ENCODE measurements around the gene TMEM255B.

TMEM255B gene

DNA sequence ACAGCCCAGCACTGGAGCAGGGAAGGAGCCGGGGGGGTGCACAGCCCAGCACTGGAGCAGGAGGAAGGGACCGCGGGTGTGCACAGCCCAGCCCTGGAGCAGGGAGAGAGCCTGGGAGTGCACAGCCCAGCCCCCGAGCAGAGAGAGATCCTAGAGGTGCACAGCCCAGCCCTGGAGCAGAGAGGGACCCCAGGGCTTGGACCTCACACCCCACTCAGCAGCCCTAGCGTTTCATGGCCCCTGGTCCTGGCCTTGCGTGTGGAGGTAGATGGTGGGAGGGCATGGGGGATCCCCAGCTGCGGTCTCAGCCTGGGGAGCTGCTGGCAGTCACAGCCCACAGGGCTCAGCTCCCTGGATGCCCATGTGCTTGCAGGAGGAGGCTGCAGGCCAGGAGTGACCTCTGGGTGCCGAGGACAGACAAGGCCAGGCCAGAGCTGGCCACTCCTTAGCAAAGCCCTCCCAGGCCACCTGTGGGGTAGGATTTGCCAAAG lies 79.7 kb downstream of the TMEM255B start:
- DNase-seq: no peak

DNA sequence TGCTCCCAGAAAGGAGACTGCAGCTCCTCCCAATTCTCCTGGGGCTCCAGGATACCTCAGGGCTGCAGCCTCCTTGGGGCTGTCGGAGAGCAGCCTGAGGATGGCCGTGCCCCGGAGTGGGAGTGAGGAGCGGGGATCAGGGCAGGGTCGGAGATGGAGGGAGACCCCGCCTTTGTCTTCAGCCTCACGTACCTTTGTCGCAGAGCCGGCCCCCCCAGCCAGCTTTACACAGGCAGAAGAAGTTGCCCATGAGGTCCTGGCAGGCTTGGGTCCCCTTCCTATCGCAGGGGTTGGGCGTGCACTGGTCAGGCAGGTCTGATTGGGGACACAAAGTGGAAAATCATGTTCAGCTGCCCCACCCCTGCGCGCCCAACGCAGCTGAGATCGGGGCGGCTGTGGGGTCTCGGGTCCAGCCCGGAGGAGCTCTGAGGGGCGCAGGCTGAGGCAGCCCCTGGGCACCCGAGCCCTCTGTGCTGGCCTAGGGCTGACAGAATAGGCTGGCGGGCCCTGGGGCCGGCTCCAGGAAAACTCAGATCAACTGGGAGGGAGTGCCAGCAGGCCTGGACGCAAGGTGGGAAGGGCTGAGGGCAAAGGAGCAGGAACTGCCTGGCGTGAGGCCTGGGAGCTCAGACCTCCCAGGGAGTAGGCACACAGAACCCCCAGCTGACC lies 80.6 kb downstream of the TMEM255B start:
- DNase-seq: no peak

DNA sequence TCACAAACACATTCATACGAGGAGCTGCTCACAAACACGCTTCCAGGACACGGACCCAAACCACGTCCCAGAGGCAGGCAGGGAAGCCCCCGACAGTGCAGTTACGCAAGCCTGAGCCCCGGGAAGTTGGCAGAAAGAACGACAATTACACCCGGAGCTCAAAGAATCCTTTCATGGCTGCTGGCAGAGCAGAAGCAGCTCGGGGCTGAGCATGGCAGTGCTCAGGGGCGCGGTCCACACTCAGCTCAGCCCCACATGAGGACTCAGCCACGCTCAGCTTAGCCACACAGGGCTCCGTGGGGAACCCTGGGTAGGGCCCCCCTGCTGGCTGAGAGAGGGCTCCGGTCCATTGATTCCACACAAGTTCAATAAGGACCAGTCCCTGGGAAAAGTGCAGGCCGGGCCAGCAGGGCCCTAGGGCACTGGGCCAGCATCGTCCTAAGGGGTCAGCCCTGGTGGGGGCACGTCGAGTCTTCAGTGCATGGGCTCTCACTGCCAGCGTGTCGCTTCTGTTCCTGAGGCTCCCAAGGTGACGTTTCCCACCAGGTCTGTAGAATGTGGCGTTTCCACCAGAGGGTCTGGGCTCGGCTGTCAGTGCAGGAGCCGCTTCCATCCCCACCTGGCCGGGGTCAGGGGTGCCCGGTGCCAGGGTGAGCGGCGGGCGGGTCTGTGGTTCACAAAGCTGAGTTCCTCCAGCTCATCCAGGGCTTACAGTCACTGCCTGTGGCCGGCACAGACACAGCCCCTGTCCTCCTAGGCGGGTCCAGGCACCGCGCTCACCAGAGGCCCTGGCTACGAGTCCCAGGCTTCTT lies 81.7 kb downstream of the TMEM255B start:
- no peak for DNase-seq

DNA sequence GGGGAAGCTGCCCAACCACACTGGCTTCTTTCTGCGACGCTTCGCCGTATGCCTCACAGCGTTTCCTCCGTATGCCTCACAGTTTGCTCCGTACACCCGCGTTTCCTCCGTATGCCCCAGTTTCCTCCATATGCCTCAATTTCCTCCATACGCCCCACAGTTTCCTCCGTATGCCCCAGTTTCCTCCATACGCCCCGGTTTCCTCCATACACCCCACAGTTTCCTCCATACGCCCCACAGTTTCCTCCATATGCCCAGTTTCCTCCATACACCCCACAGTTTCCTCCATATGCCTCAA lies 82.3 kb downstream of the TMEM255B start:
- no peak for DNase-seq

DNA sequence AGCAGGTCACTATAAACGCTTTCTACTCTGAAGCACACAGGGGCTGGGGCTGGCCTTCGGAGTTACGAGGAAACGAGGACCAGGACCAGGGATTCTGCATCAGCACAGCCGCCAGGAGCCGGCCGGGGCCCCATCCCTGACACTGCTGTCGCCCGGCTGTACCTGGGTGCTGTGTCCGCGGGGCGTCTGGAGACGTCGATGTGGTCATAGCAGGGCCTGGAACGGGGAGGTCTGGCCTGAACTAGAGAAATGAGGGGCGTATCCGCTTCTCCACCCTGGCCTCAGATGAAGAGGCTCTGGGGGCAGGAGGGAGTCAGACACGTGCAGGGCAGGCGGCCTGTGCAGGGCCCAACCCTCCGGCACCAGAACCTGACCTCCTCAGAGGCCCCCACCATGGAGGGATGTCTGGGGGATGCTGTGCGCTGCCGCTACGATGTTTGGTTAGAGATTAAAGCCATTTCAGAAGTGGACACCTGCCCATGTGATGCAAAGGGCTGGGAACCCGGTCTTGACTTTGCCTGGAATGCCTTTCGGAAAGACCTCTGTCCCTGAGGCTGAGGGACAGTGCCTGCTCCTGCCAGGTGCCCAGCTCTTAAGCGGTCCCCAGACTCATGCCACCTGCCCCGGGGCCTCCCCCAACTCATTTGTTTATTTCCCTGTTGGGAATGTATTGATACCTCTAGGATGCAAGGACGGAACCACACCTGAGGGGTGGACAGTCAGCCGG lies 83.5 kb downstream of the TMEM255B start:
- DNase-seq: no peak

DNA sequence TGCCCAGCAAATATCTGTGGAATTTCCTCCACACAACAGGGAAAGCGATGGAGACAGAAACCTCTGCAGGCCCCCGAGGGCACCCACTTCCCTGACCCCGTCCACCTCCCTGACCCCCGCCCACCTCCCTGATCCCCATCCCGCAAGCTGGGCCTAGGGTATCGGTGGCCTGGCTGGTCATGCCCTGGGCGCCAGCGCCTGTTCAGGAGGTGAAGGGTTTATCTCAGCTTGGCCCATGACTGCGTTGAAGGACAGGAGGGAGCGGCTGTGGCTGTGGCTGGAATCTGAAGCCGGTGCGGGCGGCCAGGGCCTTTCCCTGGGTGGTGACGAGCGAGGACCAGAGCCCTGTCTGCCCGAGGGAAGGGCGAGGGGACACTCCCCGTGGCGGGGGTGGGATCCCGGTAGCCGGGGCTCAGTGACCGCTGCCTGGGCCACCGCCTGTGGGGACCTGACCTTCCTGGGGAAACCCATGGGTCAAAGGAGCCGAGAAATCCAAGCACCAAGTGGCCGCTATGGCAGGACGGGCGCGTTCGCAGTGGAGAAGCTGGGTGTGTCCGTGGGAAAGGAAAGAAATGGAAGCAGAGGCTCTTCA lies 84.1 kb downstream of the TMEM255B start:
- DNase-seq: no peak

DNA sequence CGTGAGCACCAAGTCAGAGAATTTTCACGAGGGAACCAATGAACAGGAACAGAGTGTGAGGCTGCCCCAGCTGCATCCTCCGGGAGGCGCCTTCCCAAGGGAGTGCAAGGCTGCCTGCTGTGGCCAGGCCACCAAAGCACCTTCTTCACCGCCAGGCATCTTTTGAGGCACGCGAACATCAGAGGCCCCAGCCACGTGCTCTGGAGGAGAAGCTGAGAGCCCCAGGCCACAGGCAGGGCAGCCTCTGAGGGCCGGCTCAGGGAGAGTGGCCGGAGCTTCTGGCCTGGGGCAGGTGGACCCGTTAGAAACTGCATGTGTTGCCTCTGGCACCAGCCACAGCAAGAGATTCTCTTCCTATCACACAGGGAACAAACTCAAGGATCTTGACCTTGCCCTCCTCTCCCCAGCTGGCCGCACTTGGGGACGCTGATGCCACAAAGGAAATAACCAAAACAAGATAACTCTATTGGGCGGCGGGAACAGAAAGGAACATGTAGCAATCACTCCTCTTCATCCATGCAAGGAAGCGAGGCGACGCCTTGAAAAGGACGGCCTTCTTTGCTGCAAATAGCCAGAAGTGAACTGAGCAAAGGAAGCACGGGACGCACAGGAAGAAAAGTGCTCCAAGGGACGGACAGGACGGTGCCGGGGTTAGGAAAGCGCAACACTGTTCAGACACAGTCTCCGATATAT lies 85.0 kb downstream of the TMEM255B start:
- DNase-seq: no peak

DNA sequence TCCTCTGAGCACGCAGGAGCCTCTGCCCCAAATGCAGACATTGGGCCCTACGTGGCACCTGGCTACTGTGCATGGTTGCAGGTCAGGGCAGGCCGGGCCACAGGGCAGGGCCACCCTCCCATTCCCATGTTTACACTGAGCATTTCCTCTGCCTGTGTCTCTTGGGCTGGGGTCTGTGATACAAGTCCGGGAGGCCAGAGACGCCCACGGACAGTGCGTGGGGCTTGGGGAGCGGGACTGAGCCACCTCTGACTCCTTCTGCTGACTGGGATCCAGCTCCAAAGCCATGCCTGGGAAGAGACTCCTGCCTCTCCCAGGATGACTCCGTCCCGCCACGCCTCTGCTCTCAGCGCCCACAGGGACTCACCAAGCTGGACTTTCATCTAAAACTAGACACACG lies 86.0 kb downstream of the TMEM255B start:
- no peak for DNase-seq

DNA sequence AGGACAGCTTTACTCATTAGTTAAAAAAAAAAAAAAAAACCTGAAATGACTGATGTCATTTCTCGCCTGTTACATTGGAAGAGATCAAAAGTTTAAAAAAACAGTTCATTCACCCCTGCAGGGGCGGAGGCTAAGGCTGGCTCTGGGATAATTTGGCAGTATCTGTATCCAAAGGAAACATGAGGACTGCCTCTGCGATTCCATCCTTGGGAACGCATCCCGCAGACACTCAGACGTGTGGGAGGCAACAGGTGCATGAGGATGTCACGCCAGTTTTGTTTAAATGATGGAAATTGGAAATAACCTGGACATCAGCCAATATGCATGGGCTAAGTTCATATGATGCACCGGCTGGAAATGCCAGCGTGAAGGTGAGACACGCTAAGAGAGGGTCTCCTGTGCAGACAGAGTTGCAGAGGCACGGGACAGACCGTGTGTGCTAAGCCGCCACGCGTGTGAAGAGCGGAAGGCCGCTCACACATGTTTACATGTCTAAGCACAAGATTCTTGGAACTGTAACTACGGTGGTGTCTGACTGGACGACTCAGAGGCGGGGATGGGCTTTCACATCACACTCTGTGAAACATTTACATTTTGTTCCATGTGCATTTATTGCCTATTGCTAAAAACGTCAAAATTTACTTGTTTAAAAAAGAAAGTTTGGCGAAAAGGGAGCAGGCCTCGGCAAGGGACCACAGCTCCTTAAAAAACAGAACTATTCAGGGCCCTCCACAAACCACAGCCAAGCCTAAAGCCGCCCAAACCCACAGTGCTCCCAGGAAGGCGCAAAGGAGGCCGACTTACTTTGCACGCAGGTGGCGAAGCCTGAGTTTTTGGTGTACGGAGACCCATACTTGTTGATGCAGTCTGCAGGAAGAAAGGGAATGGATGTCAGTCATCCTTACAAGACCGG lies 87.0 kb downstream of the TMEM255B start:
- no peak for DNase-seq

DNA sequence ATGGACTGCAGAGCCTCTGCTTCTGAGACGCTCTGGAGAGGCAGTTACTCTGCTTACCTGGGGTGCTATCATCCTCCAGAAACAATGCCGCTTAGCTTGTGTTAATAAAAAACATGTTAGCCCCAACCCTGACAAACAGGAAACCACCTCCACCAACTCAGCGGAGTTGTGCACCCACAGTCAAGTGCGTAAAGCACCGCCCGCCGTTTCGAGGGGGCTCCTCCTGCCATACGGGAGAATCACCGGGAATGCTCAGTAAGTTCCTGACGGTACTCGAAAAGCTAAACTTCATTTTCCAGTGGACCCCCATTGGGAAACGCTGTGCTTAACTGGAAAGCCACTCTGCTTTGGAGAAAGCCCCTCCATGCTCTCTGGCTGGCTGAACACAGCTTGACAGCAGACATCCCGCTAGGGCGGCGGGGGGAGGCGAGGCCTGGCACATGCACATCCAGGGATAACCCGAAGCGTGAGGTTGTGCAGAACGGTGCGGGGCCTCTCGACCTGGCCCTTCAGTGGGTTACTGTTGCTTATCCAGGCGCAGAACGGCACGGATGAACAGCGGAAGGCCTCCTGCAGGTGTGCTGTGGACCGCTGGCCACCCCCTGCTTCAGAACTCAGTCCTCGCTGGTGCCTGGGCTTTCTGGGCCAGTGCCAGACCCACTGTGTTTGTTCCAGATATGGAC lies 87.8 kb downstream of the TMEM255B start:
- no peak for DNase-seq

DNA sequence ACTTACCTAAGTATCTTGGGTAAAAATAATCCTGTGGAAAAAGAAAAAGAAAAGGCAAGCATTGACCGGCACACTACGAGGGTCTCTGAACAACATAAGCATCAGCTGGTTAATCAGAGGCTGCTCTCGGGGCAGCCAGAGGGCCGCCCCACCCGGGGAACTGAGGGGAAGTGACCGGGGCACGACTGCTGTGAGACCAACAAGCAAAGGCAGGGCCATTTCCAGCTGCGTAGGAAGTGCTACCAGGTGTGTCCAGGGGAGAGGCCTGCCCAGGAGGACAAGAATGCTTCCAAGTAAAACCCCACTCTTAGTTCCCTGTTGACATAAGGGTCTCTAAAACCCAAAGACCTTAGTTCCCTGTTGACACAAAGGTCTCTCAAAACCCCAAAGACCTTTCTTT lies 89.0 kb downstream of the TMEM255B start:
- DNase-seq: no peak

DNA sequence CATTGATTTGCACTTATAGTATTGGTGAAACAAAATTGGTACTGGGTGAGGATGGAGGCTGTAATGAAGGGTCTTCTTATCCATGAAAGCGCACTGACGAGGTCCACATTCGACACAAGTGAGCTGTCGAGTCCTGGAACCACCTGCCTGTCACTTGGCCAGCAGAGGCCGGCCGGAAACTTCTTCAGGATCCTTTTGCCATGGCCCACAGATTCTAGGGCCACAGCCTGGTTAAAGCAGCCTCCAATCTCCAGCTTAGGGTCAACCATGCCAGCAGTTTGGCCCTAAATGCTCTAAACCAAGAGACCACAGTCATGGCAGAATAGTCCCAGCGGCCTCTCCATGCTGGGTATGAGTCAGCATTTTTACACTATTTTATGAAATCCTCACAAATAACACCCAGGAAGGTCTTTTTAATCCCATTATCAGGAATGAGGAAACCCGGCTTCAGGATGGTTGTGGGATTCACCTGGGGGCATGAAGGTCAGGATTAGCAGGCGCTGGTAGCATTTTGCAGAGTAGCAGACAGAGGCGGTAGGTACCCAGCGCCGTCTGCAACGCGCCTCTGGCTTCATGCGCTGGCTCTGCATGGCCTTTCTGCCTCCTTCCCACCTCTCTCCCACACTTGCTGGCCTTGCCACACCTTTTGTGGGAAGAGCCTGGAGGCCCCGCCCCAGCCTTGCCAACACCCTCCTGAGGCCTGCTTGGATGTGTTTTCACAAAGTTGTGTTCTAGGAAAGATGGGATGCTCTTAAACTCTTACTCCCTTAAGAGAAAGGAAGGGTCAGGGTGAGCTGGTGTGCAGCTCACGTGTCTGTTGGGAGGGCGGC lies 89.6 kb downstream of the TMEM255B start:
- peak; percentile 4 for DNase-seq

DNA sequence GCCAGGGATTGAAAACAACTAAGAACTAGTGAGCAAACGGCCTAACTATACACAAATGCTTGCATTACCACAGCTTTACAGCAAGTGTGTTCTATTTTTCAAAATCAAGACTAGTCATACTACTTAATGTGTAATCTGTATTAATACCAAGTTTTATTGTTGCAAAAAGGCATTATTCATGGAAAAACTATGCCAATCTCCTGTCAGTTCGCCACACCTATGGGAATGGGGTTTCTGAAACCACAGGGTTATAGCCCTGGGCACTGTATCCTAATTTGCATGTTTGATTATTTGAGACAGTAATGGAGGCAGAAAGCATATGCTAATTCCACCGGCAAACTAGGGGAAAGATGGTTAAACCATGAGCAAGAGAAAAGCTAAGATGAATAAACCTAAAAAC lies 90.5 kb downstream of the TMEM255B start:
- DNase-seq: no peak

DNA sequence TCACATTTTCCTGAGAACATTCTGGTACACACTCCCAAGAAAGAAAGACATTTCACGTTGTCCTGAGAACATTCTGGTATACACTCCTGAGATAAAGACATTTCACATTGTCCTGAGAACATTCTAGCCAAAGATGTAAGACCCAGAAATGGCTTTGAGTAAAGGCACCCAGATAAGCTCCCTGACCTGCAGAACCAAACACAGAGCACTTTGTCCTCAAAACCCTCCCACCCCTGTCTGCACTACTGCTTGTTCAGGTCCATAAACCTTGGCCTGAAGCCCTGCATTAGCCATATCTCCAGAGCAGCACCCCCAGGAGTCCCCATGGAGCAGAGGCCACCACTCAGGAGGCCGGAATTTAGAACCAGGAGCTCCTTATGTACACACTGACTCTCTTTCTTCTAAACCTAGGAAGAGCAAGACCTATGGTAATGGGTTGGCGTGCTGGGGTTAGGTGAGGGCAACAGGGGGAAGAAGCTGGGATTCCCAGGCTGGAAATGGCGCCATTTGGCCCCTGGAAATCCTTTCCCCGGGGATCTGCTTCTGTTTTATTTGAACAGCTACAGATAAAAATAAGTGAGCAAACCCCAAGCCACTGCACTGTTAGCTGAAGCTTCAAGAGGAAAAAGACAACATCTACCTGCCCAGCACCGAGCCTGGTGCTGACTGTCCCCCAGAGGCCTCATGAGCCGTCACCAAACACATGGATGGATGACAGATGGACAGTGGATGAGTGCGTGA lies 91.1 kb downstream of the TMEM255B start:
- DNase-seq: peak; percentile 8

DNA sequence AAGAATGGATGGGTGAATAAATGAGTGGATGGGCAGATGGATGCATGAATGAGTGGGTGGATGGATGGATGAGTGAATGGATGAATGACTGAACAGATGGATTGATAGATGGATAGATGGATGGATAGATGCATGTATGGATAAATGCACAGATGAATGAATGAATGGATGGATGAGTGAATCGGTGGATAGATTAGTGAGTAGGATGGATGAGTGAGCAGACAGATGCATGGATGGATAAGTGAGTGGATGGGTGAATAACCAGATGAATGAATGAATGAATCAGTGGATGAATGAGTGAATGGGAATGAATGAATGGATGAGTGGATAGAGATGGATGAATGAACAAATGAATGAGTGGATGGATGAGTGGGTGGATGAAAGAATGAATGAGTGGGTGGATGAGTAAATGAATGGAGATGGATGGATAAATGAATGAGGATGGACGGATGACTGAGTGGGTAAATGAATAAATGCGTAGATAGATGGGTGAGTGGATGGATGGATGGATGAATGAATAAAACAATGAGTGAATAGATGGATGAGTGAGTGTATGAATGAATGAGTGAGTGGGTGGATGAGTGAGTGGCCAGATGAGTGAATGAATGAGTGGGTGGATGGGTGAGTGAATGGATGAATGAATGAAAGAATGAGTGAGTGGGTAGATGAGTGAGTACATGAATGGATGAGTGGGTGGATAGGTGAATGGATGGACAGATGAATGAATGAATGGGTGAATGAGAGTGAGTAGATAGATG lies 91.9 kb downstream of the TMEM255B start:
- no peak for DNase-seq

DNA sequence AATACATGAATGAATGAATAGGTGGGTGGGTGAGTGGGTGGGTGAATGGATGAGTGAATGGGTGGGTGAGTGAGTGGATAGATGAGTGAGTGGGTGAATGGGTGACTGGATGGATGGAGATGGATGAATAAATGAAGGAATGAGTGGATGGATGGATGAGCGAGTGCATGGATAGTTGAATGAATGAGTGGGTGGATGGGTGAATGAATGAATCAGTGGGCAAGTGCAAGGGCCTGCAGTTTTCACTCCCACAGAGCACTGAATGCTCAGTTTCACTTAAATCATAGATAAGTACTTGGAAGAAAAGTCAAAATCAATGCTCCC lies 92.4 kb downstream of the TMEM255B start:
- no peak for DNase-seq

DNA sequence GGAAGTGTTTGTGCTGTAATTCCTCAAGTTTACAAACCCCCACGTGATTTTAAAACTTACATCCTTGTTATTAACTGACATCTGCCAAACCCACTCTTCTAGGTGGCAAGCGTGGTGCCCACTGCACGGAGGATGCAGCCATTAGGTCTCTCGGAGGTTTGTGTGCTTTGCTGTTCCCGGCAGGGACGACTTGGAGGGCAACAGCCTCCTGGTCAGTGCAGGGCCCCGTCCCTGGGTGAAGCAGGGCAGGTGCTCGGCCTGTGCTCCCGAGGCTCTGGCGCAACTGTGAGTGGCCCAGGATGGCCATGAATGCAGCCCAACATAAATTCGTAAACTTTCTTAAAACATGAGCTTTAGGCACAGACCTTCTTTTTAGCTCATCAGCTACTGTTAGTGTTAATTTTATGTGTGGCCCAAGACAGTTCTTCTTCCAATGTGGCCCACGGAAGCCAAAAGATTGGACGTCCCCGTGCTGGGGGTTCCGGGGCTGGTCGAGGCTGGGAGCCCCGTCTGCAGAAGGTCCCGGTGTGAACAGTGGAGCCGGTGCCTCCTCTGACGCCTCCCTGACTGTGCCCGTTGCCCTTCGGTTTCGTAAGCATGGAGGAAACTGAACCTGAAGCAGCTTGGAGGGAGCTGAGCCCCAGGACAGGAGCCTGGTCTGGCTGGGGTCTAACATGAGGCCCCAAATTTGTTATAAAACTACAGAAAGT lies 93.0 kb downstream of the TMEM255B start:
- peak; percentile 3 for DNase-seq

Measured in activated CD8-positive, alpha-beta memory T cell treated with anti-CD3 and anti-CD28 coated beads, Interleukin-2, amount 50 U/mL, for 4 hours (primary cell).